ENCODE measurements around the gene POLR1C.

The POLR1C gene

DNA sequence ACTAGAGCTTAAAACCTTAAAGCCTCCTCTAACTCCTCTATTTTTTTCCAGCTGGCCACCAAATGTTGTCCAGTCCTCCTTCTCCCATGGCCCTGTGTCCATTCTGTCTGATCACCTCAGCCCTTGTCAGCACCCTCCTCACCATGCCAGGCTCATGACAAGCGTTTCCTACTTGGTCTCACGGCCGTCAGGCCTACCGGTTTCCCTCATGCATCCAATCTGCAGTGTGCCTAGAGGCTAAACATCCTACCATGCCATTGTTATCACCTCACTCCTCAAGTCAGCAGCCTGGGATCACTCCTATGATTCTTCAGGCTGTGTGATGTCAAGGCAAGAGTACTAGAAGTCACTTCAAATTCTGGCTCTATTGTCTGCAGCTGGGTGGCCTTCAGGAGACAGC, 49.1 kb upstream of the POLR1C start (continued):
- TF ChIP-seq GLI2 (tag by site-specific recombination; IDR thresholded peaks at IDR 0.05; ENCODE audit: borderline replicate concordance, low read depth), result no peak
- TF ChIP-seq ZBTB44 (tag by site-specific recombination; IDR thresholded peaks at IDR 0.05), result no peak

DNA sequence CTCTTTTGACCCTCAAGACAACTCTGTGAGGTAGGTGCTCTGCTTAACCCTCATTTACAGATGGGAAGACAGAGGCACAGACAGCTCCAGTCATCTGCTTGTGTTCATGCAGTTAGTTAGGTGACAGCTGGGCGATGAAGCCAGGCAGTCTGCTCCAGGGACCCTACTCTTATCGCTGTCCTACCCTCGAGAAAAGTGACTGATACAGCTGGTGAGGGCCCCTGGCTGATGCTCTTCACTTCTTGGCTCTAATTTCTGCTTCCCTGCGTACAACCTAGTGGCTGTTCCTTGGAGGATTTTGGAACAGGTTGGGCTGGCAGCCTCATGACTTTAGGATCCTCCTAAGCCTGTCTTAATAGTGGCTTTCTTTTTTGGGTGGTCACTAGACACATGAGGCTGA, 48.6 kb upstream of the POLR1C start:
- ChIA-PET CTCF (interaction anchor here (0.7 to 1.2 kb wide), 2 partner anchors 14 to 38 kb away, joined by 3 to 4 read pairs; no protein-coding TSS in a partner anchor), POLR2A (no interaction called here)
- Histone ChIP-seq H3K4me1 (ENCODE audit: control insufficient read depth, insufficient read depth, low read length) (peaks cover 5% of the 10 kb centered on the region; the same call in 1 of the 2 replicates), H3K9me3 (ENCODE audit: control insufficient read depth, insufficient read depth, low read depth, low read length) (no peaks in the 10 kb centered on the region), H3K4me3 (ENCODE audit: low read depth, low read length) (no peak overlapping the region), H3K36me3 (ENCODE audit: control insufficient read depth in 2 of 2, insufficient read depth in 1 of 2, low read length in 2 of 2) (no peaks in the 10 kb centered on the region), H3K27ac (ENCODE audit: extremely low read depth, low read depth, low read length) (no peak overlapping the region)
- TF ChIP-seq ZNF155 (tag by site-specific recombination; IDR thresholded peaks at IDR 0.05), result no peak
- TF ChIP-seq, protein P1, sequence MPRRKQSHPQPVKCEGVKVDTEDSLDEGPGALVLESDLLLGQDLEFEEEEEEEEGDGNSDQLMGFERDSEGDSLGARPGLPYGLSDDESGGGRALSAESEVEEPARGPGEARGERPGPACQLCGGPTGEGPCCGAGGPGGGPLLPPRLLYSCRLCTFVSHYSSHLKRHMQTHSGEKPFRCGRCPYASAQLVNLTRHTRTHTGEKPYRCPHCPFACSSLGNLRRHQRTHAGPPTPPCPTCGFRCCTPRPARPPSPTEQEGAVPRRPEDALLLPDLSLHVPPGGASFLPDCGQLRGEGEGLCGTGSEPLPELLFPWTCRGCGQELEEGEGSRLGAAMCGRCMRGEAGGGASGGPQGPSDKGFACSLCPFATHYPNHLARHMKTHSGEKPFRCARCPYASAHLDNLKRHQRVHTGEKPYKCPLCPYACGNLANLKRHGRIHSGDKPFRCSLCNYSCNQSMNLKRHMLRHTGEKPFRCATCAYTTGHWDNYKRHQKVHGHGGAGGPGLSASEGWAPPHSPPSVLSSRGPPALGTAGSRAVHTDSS (tag by site-specific recombination; IDR thresholded peaks at IDR 0.05), result no peak
- no peak for TF ChIP-seq ZNF426 (tag by site-specific recombination; IDR thresholded peaks at IDR 0.05)
- no peak for TF ChIP-seq ZBTB8A (tag by site-specific recombination; IDR thresholded peaks at IDR 0.05)
- TF ChIP-seq ZNF530 (tag by site-specific recombination; IDR thresholded peaks at IDR 0.05; ENCODE audit: low read depth), result no peak
- TF ChIP-seq, protein P2, sequence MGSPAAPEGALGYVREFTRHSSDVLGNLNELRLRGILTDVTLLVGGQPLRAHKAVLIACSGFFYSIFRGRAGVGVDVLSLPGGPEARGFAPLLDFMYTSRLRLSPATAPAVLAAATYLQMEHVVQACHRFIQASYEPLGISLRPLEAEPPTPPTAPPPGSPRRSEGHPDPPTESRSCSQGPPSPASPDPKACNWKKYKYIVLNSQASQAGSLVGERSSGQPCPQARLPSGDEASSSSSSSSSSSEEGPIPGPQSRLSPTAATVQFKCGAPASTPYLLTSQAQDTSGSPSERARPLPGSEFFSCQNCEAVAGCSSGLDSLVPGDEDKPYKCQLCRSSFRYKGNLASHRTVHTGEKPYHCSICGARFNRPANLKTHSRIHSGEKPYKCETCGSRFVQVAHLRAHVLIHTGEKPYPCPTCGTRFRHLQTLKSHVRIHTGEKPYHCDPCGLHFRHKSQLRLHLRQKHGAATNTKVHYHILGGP (tag by site-specific recombination; IDR thresholded peaks at IDR 0.05), result no peak
- TF ChIP-seq ZNF549 (tag by site-specific recombination; IDR thresholded peaks at IDR 0.05), result no peak
- TF ChIP-seq ZNF174 (tag by site-specific recombination; IDR thresholded peaks at IDR 0.05), result no peak
- no peak for TF ChIP-seq ZNF677 (tag by site-specific recombination; IDR thresholded peaks at IDR 0.05)
- no peak for TF ChIP-seq ZNF391 (tag by site-specific recombination; IDR thresholded peaks at IDR 0.05; ENCODE audit: borderline replicate concordance, low read depth)
- TF ChIP-seq TSHZ1 (tag by site-specific recombination; IDR thresholded peaks at IDR 0.05; ENCODE audit: borderline replicate concordance), result no peak
- no peak for TF ChIP-seq ZNF23 (tag by site-specific recombination; IDR thresholded peaks at IDR 0.05; ENCODE audit: borderline replicate concordance)
- no peak for TF ChIP-seq ZNF223 (tag by site-specific recombination; IDR thresholded peaks at IDR 0.05)
- no peak for TF ChIP-seq ZNF791 (tag by site-specific recombination; IDR thresholded peaks at IDR 0.05)
